NCI-H345 treated with DMSO at 0.1 percent for 48 hours (cell line): Measurements from ENCODE around the gene MOV10.
A peak's percentile ranks its signal among the peaks of the same experiment; 100 is the strongest.

Experiments used
- DNase-seq: peaks from one replicate; lab custom pipeline; 2025; ENCODE audit not compliant: unreplicated experiment; lab: John Stamatoyannopoulos, UW

MOV10 gene

DNA sequence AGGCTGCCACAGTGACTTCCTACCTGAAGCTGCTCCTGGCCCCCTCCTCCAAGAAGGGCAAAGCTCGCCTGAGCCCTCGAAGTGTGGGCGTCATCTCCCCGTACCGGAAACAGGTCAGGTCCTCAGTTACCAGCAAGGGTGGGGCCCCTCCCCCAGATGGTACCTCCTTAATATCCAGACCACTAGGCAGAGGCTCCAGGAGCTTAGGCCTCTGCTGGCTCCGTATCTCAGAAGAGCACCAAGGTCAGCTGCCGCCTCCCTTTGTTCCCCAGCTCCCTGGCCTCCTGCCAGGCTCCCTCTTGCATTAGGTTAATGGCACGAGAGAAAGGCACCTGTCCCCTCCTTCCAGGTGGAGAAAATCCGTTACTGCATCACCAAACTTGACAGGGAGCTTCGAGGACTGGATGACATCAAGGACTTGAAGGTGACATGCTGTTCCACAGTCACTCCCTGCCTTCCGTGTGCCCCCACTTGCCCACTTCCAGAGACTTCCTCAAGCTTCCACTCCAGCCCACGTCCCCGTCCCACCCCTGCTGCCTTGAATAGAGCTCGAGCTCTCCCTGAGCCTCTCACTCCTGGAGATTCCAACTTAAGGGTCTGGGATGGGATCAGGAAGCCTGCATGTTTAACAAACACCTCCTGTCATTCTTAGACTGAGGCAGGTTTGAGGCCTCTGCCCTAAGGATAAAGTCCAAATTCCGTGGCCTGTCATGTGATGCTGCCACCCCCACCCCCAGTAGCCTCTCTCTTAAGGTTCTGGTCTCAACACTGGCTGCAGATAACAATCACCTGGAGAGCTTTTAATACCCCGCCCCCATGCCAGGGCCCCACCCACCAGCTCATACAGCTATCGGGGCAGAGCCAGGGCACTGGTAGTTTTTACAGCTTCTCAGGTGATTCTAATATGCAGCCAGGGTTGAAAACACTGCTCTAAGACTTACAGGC is 24.2 kb downstream of the MOV10 start:
- peak; percentile 62 for DNase-seq

DNA sequence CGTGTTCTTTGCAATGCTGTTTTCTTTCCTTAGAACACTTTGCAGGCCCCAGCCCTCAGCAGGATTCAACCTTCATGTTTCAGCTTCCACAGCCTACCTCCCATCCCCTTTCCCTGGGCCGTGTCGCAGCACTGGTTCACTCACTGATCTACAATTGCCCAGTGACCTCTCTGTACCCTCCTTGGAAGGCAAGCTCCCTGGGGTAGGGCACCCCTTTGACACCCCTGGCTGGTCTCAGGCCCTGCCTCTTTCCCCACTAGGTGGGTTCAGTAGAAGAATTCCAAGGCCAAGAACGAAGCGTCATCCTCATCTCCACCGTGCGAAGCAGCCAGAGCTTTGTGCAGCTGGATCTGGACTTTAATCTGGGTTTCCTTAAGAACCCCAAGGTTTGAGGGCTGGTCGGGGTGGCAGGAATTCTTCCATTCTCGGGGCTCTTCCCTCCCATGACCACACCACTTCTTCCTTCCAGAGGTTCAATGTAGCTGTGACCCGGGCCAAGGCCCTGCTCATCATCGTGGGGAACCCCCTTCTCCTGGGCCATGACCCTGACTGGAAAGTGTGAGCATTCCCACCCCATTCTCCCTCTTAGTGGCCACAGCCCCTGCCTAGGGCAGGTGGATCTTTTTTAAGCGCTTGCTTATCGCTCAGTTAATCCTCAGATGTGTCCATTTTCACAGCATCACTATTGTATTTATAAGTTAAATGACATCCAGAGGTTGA is 25.1 kb downstream of the MOV10 start:
- DNase-seq, result no peak

DNA sequence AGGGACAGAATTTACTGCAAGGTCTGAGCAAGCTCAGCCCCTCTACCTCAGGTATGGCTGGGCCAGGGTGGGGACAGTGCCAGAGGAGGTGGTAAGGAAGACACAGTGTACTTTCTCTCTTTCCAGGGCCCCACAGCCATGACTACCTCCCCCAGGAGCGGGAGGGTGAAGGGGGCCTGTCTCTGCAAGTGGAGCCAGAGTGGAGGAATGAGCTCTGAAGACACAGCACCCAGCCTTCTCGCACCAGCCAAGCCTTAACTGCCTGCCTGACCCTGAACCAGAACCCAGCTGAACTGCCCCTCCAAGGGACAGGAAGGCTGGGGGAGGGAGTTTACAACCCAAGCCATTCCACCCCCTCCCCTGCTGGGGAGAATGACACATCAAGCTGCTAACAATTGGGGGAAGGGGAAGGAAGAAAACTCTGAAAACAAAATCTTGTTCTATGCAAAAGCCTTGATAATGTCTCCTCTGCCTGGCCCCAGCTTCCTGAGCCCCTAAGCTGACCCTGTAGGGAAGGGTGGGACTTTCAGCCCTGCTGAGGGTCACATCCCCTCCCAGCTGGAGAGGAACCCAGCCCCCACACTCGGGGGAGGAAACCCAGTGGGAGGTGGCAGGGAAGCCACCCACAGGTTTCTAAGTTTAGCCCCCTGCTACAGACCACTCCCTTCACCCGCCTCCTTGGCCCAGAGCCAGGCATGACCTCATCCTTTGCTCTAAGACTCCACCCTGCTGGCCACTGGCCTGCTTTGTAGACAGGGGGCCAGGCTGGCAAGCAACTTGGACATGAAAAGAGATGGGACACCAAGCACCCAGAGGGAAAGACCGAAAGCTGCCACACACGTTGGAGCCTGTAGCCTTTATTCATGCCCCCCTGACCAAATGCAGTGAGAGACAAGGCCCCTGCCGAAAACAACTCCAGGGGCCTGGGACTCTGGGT is 26.1 kb downstream of the MOV10 start:
- DNase-seq, result peak; percentile 61

DNA sequence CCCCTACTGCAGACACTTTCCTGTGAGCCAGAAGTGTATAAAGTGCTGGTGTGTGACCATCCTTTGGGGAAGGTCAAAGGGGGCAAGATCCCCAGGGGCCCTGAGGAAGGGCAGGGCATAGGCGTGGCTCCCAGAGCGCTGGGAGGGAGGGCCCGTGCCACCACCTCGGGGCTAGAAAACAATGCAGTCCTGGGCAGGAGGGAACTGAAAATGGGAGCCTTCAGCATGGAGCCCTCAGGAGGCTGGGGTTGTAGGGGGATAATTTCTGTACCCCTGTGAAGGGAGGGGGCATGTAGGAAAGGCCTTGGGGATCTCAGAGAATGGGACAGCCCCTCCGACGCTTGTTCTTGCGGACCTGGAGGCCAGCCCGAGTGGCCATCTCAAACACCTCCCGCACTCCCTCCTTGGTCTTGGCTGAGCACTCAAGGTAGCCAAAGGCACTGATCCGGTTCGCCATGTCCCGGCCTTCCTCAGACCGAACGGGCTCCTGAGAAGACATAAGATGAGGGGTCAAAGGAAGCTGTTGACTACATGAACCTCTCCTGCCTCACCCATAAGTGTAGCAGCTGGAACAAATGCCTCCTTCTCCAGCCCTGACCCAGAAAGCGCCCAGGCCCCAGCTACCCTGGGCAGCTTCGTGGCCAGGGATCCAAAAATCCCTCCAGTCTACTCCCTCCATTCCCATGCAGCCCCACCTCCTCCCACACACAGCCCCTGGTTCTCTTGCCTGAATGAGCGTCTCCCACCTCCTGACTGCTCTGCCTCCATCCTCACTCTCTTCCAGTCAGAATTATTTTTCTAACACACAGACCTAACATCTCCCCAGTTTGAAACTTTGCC is 27.0 kb downstream of the MOV10 start:
- no peak for DNase-seq

DNA sequence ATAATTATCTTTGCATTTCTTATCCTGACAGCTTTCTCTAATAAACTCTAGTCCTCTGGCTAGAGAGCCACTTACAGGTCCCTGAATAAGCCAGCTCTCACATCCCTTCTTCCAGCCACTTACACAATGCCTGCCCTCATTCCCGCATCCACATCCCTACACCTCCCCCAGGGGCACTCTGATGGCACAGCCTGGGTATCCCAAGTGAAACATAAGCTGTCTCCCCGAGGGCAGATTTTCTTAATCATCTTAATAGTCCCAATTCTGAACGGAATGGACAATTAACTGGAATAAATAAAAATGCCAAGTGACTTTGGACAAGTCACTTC is 27.6 kb downstream of the MOV10 start:
- no peak for DNase-seq

DNA sequence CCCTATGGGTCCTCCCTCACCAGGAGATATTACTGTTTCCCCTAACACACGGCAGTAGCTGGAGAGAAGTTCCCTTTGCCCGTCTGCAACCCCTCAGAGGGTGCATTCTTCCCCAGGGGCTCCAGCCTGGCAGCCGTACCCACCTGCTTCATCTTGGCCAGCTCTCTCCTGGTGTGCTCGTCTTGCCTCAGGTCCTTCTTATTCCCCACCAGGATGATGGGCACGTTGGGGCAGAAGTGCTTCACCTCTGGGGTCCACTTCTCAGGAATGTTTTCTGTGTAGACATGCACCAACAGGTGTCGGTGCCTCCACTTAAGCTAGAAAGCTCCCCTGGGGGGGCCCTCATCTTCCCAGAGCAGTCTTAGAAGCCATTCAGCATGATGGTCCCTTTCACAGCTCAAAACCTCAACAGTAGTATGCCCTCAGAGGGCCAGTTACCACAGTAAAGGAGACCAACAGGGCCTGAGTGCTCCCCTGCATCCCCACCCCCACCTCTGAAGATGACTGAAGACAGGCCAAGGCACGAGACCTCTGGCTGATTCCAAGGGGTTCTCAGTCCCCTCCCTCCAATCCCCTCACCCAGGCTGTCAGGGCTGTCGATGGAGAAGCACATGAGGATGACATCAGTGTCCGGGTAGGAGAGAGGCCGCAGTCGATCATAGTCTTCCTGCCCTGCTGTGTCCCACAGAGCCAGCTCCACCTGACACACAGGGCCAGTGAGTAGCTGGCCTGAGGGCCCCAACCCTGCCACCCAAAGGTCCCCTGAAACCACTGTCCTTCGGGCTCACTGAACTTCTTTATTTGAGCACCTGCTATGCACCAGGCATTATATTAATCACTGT is 28.2 kb downstream of the MOV10 start:
- DNase-seq, result no peak

DNA sequence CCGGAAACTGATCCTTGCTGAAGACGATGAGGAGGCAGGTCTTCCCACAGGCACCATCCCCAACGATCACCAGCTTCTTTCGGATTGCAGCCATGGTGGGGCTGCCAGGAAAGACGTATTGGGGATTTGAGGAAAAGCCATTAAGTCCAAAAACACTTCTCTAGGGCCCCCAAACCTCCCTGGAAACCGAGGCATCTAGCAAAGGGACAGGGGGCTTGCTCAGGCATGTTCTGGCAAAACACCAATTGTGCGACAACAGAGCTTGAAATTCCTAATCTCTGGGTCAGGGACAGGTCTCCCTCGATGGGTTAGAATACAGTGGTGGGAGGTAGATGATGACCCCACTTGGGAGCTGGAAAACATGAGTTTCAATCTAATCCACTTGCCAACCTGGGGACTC is 29.2 kb downstream of the MOV10 start:
- no peak for DNase-seq

DNA sequence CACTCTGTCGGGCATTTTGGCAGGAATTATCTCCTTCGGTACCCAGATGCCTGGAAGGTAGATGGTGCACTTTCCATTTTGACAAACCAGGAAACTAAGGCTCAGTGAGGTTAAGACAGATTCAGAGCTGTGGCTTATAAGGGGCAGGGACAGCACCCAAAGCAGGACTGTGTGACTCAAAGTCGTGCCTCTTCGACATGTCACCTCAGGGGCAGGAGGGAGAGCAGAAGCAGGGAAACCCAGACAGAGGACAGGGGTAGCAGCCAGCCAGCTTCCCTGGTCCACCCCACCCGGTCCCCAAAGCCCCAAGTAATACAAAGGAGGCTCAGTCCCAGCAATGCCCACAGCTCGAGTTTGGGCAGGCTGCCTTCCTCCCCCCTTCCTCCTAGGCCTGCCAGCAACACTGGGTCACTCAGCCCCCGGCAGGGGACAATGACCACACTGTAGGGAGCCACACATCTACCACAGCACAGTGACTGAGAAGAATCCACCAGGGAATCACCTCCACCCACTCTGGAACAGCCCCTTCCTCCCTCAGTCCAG is 30.0 kb downstream of the MOV10 start:
- no peak for DNase-seq

DNA sequence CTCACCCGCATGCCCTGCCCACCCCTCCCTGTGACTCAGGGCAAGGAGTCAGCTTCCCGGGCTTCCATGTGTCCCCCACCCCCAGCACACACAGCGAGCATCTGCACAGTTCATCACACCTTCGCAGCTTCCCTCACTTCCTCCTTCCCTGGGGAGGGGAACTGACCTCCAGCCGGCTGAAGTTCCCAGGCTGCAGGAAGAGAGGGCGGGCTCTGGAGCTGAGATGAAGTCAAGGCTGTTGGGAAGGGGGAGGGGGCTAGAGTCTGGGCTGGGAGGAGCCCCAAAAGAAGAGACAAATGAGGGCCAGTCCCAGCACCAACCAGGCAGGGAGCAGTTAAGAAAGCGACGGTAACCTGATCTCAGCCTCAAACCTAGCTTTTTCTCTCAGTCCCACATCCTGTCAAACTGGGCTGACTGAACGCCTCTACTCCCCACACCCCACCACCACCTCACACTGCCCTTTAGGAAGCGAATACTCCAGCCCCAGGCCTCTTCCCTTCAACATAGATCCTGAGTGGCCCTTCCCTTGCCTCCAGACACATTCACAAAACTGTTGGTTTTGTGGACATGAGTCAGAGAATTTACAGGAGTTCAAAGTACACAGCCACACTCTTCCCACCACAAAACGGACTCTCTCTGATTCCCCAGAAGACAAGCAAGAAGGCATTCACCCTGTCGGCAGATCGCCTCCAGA is 30.6 kb downstream of the MOV10 start:
- no peak for DNase-seq

DNA sequence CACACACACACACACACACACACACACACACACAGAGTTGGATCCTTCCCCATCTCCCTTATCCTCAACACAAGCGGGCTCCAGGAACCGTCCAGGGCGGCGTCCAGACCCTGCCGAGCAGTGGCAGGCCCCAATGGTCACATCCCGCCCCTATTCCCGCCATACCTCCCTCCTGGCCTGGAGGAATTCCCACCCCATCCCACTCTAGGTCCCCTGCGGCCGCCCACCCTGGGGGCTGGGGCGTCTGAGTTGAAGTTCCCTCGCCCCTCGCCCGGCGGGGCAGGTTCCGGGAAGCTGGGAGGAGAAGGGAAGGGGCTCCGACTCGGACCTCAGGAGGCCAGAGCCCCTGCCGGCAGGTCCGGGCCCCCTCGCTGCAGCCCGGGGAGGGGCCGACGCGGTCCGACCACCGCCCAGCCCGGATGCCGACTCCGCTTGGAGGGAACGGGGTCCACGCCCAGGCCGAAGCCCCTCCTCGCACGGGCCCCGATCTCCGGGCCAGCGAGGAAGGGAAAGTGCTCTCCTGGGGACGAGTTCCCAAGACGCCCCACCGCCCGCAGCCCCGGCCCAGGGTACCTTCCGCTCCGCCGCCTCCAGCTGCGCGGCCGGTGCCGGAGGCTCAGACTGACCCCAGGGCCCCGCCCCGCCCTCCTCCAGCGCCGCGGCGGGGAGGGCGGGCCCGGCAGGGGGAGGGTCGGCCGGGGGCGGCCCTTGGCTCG is 32.2 kb downstream of the MOV10 start, which contains the start of gene RHOC:
TSS of gene RHOC (minus strand) at position 623 of the 716 bp plus-strand sequence. CDS start 3,328 bp downstream, outside the sequence.
- DNase-seq, result no peak

DNA sequence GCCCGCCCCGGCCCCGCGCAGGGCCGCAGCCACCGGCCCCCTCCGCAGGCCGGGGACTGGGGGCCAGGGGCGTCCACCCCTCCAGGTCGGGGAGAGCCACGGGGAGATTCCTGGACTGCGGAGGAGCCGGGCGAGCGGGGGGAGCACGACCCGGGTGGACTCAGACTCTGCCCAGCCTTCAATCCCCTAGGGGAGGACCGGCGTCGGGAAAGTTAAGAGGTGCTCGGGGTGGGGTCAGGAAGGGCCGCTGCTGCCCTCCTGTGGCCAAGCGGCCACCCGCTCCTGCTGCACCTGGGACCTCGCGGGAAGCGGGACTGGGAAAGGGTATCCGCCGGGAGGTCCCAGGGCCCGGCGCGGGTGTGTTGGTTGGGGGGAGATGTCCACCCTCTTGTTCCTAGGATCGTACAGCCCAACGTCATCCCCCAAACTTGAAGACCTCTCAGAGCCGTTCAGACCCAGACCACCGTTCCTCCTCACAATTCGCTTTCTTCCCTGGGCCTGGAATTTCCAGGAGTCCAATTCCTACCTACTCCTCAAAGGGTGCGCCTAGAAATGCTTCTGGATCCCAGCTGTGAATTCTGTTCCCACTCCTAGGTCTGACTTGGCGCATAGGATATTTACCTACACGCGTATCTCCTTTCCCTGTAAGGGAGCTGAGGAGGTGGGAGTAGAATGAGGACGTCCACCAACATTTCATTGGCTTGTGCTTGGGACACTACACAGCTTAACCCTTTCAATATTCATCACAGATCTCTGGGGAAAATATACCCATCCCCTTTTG is 33.0 kb downstream of the MOV10 start:
- DNase-seq, result peak; percentile 65

DNA sequence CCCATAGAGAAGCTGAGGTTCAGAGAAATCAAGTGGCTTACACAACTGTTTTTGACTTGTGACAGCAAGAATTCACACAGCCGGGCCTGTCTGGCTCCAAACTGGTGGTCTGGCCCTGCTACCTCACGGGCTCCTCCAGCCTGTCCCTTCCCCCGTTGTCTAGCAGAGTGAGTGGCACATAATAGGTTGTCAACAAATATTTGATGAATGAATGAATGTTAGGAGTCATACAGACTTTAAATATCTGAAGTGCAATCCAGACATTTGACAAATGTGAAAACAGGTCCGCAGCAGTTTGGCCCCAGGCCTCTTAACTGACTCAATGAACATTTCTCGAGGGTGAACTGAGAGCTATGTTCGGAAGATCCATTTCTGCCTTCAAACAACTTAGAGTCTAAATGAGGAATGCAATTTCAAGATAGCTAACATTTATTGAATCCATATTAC is 33.6 kb downstream of the MOV10 start:
- no peak for DNase-seq

DNA sequence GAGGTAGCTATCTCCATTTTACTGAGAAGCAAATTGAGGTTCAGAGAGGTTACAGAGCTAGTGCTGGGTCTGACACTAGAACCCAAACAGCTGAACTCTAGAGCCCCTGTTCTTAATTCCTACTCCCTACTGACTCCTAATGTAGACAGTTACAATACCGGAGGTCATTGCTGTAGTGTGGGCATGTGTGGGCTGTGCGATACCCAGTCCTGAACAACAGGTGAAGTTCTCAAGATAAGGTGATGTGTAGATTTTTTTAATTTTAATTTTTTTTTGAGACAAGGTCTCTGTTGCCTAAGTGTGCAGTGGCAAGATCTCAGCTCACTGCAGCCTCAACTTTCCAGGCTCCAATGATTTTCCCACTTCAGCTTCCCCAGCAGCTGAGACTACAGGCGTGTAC is 34.0 kb downstream of the MOV10 start:
- DNase-seq, result no peak

DNA sequence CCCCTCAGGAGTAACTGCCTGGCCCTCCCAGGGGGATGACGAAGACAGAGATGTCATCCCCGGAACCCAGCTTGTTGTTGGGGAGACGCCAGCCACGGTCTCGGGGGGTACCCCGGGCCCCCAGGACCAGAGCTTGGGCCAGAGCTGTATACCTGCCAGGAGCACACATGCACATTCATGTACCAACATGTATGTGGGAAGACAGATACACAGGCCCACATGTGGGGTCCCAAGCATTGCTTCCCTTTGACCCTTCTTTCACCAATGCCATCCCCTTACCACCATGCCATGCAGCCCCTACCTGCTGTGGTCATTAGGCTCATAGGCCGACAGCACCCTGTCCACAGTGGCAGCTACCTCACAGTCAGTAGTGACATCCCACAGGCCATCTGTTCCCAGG is 35.7 kb downstream of the MOV10 start:
- no peak for DNase-seq

DNA sequence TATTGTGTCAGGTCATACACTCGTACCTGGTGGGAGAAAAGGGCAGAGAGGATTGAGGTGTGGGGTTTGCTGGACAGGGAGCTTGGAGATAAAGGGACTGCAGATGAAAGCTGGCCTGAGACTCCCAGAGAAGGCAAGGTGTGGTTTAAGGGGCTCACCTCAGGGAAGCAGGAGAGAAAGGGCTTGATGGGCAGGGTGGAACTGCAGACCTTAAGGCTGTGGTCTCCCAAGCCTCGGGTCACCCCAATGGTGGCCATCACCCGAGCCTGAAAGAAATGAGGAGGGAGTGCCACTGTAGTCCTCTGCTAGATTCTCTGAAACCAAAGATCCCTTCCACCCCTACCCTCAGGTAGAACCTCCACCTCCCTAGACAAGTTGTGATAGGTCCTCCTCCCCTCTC is 36.1 kb downstream of the MOV10 start:
- no peak for DNase-seq

DNA sequence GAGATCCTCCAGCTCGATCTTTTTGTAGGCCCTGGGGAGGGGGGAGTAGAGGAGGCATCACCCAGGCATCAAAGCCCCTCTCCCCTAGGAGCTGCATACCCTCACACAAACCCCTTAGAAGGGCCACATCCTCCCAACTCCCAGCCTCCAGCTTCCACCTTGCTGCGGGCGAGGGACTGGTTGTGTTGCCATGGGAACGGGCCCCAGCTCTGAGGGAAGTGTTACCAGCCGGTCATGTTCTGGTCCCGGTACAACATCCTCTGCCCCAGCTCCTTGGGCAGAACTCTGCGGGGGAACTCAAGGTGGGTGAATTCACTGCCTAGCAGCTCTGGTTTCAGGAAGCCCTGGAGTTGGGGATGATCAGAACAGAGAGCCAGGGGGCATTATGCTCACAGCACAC is 36.6 kb downstream of the MOV10 start:
- no peak for DNase-seq

DNA sequence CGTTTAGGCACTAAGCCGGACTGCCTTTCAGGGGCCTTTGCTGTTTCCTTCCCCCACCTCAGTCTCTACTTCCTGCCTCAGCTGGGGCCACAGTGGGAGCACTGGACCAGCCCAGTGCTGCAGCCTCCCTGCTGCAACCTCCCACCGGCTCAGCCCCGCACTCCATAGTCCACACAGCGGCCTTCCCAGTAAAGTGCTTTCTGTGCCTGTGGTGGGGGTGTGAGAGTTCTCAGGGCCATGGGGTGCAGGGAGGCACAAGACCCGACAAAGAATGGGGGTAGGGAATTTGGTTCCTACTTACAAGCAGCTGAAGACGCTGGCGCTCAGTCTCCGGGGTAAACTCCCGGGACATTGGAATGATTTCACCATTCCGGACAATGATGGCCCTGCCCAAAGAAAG is 37.2 kb downstream of the MOV10 start:
- no peak for DNase-seq
